ENCODE measurements around the gene PTX4.

PTX4 gene

DNA sequence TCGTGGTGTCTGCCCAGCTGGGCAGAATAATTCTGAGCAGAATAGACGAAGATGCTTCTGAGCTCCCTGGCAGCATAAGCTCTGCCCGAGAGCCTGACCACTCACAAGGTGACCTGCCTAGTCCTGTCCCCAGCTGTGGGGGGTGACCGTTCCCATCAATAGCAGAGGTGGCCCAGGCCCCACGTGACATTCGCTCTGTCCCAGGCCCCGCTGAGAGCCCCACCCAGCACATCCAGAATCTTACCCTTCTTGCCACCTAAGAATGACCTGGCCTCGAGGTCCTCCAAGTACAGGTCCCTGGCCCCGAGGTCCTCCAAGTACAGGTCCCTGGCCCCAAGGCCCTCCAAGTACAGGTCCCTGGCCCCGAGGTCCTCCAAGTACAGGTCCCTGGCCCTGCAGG, 44.0 kb upstream of the PTX4 start:
- Histone ChIP-seq H3K36me3 (ENCODE audit: insufficient read depth, low read length) (no peaks in the 10 kb centered on the region), H3K27me3 (ENCODE audit: insufficient read depth, low read length, poor library complexity) (no peaks in the 10 kb centered on the region), H3K4me2 (ENCODE audit: insufficient read depth, low read length) (no peak overlapping the region), H2AFZ (ENCODE audit: low read depth, low read length) (no peak overlapping the region), H3K79me2 (ENCODE audit: insufficient read depth, low read length) (no peaks in the 10 kb centered on the region), H3K9me3 (ENCODE audit: insufficient read depth, low read length, severe bottlenecking) (no peaks in the 10 kb centered on the region), H3K9ac (ENCODE audit: low read depth, low read length) (no peak overlapping the region), H4K20me1 (ENCODE audit: insufficient read depth, low read length) (peaks cover 6% of the 10 kb centered on the region), H3K4me3 (ENCODE audit: low read depth in 1 of 2, low read length in 2 of 2) (no peak overlapping the region), H3K27ac (ENCODE audit: low read length) (no peak overlapping the region), H3K4me1 (ENCODE audit: insufficient read depth, low read length) (no peaks in the 10 kb centered on the region)
- no peak for TF ChIP-seq EZH2 (IDR thresholded peaks at IDR 0.05; ENCODE audit: borderline replicate concordance, low read depth, low read length, severe bottlenecking)
- TF ChIP-seq, protein P1, sequence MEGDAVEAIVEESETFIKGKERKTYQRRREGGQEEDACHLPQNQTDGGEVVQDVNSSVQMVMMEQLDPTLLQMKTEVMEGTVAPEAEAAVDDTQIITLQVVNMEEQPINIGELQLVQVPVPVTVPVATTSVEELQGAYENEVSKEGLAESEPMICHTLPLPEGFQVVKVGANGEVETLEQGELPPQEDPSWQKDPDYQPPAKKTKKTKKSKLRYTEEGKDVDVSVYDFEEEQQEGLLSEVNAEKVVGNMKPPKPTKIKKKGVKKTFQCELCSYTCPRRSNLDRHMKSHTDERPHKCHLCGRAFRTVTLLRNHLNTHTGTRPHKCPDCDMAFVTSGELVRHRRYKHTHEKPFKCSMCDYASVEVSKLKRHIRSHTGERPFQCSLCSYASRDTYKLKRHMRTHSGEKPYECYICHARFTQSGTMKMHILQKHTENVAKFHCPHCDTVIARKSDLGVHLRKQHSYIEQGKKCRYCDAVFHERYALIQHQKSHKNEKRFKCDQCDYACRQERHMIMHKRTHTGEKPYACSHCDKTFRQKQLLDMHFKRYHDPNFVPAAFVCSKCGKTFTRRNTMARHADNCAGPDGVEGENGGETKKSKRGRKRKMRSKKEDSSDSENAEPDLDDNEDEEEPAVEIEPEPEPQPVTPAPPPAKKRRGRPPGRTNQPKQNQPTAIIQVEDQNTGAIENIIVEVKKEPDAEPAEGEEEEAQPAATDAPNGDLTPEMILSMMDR (IDR thresholded peaks at IDR 0.05; ENCODE audit: borderline replicate concordance, extremely low read depth, low read length, poor library complexity, severe bottlenecking): no peak
- ATAC-seq (ENCODE audit: insufficient read depth, low read depth): no peak
- DNase-seq: no peak

DNA sequence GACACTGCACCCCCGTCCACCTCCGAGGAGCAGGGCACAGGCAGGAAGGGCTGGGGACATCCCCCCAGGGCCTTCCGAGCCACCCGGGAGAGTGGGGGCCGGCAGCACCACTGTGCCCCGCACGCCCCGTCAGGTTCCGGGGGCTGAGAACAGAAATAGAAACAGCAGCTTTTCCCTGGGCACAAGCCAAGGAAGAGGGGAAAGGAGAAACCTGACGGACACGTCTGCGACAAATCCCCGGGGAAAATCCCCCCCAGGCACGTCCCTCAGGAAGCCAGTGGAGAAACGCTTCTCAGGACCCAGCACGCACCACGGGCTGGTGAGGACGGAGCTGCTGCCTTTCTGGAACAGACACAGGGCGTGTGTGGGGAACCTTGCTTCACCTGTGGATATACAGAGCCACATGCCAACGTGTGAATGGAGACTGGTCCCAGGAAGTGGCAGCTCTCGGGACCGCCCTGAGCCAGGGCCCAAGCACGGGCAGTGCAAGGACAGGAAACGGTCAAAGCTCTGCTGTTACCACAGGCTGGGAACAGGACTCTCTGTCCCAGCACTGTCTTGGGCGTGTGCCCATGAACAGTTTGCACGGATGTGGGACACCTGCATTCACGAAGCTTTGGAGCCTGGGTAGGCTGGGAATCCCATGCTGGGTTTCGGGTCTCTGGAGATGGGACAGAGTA, 43.5 kb upstream of the PTX4 start:
- no peak overlapping the region for H3K4me3 ChIP-seq (ENCODE audit: low read depth in 1 of 2, low read length in 2 of 2)
- no peaks in the 10 kb centered on the region for H3K36me3 ChIP-seq (ENCODE audit: insufficient read depth, low read length)
- no peak overlapping the region for H3K27ac ChIP-seq (ENCODE audit: low read length)
- H3K27me3 ChIP-seq (ENCODE audit: insufficient read depth, low read length, poor library complexity): no peaks in the 10 kb centered on the region
- peaks cover 5% of the 10 kb centered on the region for H4K20me1 ChIP-seq (ENCODE audit: insufficient read depth, low read length)
- no peak overlapping the region for H3K9ac ChIP-seq (ENCODE audit: low read depth, low read length)
- H3K4me1 ChIP-seq (ENCODE audit: insufficient read depth, low read length): no peaks in the 10 kb centered on the region
- DNase-seq: no peak
- no peaks in the 10 kb centered on the region for H3K79me2 ChIP-seq (ENCODE audit: insufficient read depth, low read length)
- TF ChIP-seq, protein P1 (IDR thresholded peaks at IDR 0.05; ENCODE audit: borderline replicate concordance, extremely low read depth, low read length, poor library complexity, severe bottlenecking): no peak
- TF ChIP-seq EZH2 (IDR thresholded peaks at IDR 0.05; ENCODE audit: borderline replicate concordance, low read depth, low read length, severe bottlenecking): no peak
- no peak for ATAC-seq (ENCODE audit: insufficient read depth, low read depth)
- no peak overlapping the region for H2AFZ ChIP-seq (ENCODE audit: low read depth, low read length)
- H3K4me2 ChIP-seq (ENCODE audit: insufficient read depth, low read length): no peak overlapping the region
- H3K9me3 ChIP-seq (ENCODE audit: insufficient read depth, low read length, severe bottlenecking): no peaks in the 10 kb centered on the region

DNA sequence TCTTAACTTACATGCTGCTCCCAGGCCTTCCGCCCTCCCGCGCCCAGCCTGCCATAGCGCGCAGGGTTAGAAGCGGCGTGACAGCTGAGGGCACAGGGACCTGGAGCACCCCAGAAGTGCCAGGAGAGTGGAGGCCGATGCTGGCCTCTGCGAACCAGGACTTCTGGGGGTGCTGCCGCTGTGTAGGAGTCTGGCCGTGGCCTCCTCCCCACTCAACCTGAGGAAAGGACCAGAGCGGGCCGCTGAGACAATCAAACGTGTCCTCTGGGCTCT, 42.8 kb upstream of the PTX4 start:
- H3K36me3 ChIP-seq (ENCODE audit: insufficient read depth, low read length): no peaks in the 10 kb centered on the region
- no peaks in the 10 kb centered on the region for H3K9me3 ChIP-seq (ENCODE audit: insufficient read depth, low read length, severe bottlenecking)
- ATAC-seq (ENCODE audit: insufficient read depth, low read depth) (no peak), DNase-seq (no peak)
- no peak overlapping the region for H3K4me2 ChIP-seq (ENCODE audit: insufficient read depth, low read length)
- no peak overlapping the region for H3K27ac ChIP-seq (ENCODE audit: low read length)
- H3K9ac ChIP-seq (ENCODE audit: low read depth, low read length): no peak overlapping the region
- H3K79me2 ChIP-seq (ENCODE audit: insufficient read depth, low read length): no peaks in the 10 kb centered on the region
- no peak overlapping the region for H3K4me3 ChIP-seq (ENCODE audit: low read depth in 1 of 2, low read length in 2 of 2)
- no peak overlapping the region for H2AFZ ChIP-seq (ENCODE audit: low read depth, low read length)
- no peaks in the 10 kb centered on the region for H3K4me1 ChIP-seq (ENCODE audit: insufficient read depth, low read length)
- peaks cover under 1% of the 10 kb centered on the region; the same call in 1 of the 2 replicates for H4K20me1 ChIP-seq (ENCODE audit: insufficient read depth, low read length)
- TF ChIP-seq, protein P1 (IDR thresholded peaks at IDR 0.05; ENCODE audit: borderline replicate concordance, extremely low read depth, low read length, poor library complexity, severe bottlenecking): no peak
- no peak for TF ChIP-seq EZH2 (IDR thresholded peaks at IDR 0.05; ENCODE audit: borderline replicate concordance, low read depth, low read length, severe bottlenecking)
- no peaks in the 10 kb centered on the region for H3K27me3 ChIP-seq (ENCODE audit: insufficient read depth, low read length, poor library complexity)

All from DND-41 (cell line).